GM18526 (cell line): ENCODE results near the gene CPZ.

Experiments
- POLR2A ChIP-seq: IDR thresholded peaks from 3 replicates; pipeline ENCODE4 v1.6.1; 2011; ENCODE audit not compliant: insufficient read length; ENCODE audit errors: extremely low read depth

Gene CPZ

GRCh38 chr4:8607603-8608481 is 15.3 kb downstream of the CPZ start:
- TF ChIP-seq POLR2A, result no peak

- no peak for TF ChIP-seq POLR2A
Observed at GRCh38 chr4:8608714-8609391, 16.3 kb downstream of the CPZ start.

- TF ChIP-seq POLR2A, result no peak
Observed at GRCh38 chr4:8609406-8609805, 16.8 kb downstream of the CPZ start.

- TF ChIP-seq POLR2A, result no peak
Observed at GRCh38 chr4:8609824-8610350, 17.3 kb downstream of the CPZ start.

- TF ChIP-seq POLR2A, result no peak
Observed at GRCh38 chr4:8610858-8611616, 18.5 kb downstream of the CPZ start.

GRCh38 chr4:8612646-8613045 is 20.1 kb downstream of the CPZ start:
- TF ChIP-seq POLR2A, result no peak

GRCh38 chr4:8613421-8614364 is 21.1 kb downstream of the CPZ start:
- TF ChIP-seq POLR2A, result no peak

GRCh38 chr4:8614365-8615193 is 22.0 kb downstream of the CPZ start:
- no peak for TF ChIP-seq POLR2A

- no peak for TF ChIP-seq POLR2A
Observed at GRCh38 chr4:8615366-8615765, 22.8 kb downstream of the CPZ start.

- TF ChIP-seq POLR2A, result no peak
Observed at GRCh38 chr4:8615921-8616787, 23.6 kb downstream of the CPZ start.

- TF ChIP-seq POLR2A, result no peak
Observed at GRCh38 chr4:8616831-8617230, 24.3 kb downstream of the CPZ start.

GRCh38 chr4:8617486-8618040 is 25.0 kb downstream of the CPZ start:
- TF ChIP-seq POLR2A, result no peak
